HFFc6 (cell line): ENCODE results near the gene POLR3A. TPM values are rescaled to one million over a fixed set of nuclear protein-coding genes. Genes with fewer than 3 reads are reported as not detected.
A peak's percentile ranks its signal among the peaks of the same experiment; 100 is the strongest.
"Not testable (repeated sequence)": the region's sequence is repeated elsewhere in the genome, so short reads cannot be mapped to it uniquely, and the experiment has no call there.

Experiments used
- DNase-seq: peaks from one replicate; pipeline ENCODE4 v3.0.0-alpha.2; 2018
- H3K27ac Mint-ChIP-seq: 2 replicates; pipeline ENCODE4 v1.8.0; 2020; ENCODE audit warnings: mild to moderate bottlenecking, mixed read lengths
- H3K27me3 Mint-ChIP-seq: 2 replicates; pipeline ENCODE4 v1.8.0; 2021; ENCODE audit warnings: mild to moderate bottlenecking, moderate library complexity, mixed read lengths; ENCODE audit not compliant: insufficient read depth
- H3K36me3 Mint-ChIP-seq: 2 replicates; pipeline ENCODE4 v1.8.0; 2021; ENCODE audit warnings: low read depth, mixed read lengths
- H3K4me1 Mint-ChIP-seq: 2 replicates; pipeline ENCODE4 v1.8.0; 2020; ENCODE audit warnings: low read depth, mixed read lengths
- H3K4me3 Mint-ChIP-seq: 2 replicates; pipeline ENCODE4 v1.8.0; 2020; ENCODE audit warnings: mild to moderate bottlenecking, moderate library complexity, mixed read lengths
- H3K9me3 Mint-ChIP-seq: 2 replicates; pipeline ENCODE4 v1.8.0; 2020; ENCODE audit warnings: mild to moderate bottlenecking, mixed read lengths
- long read RNA-seq: library from polyadenylated mRNA; unstranded; transcript quantifications from one replicate; pipeline ENCODE4 v2.0.0, GENCODE V29; 2019
- total RNA-seq, 6 experiments: library from RNA; stranded (reverse); fragmentation: NEBNext Ultra II Directional; extraction: Animal tissue kit (Norgen Biotek cat#: 25700); gene quantifications; 2 replicates in 1 of 6; 3 replicates in 5 of 6; pipeline ENCODE4 v1.2.3, GENCODE V29; 2021
- TF ChIP-seq, protein P1 (sequence below): fragments of 200-600 bp; sonication (generic); IDR thresholded peaks from 2 replicates; pipeline ENCODE4 v1.5.0; 2021; ENCODE audit warnings: antibody characterized with exemption, mild to moderate bottlenecking

POLR3A gene
- 10 to 100 TPM; 18.0 to 21.0 (median 19.8) TPM for total RNA-seq
- long read RNA-seq, full-length matches to known transcripts: 3 of 19 reads
- long read RNA-seq, partial matches to known transcripts: 10 of 19 reads
- long read RNA-seq, other reads (novel, unspliced or antisense): 6 of 19 reads

DNA sequence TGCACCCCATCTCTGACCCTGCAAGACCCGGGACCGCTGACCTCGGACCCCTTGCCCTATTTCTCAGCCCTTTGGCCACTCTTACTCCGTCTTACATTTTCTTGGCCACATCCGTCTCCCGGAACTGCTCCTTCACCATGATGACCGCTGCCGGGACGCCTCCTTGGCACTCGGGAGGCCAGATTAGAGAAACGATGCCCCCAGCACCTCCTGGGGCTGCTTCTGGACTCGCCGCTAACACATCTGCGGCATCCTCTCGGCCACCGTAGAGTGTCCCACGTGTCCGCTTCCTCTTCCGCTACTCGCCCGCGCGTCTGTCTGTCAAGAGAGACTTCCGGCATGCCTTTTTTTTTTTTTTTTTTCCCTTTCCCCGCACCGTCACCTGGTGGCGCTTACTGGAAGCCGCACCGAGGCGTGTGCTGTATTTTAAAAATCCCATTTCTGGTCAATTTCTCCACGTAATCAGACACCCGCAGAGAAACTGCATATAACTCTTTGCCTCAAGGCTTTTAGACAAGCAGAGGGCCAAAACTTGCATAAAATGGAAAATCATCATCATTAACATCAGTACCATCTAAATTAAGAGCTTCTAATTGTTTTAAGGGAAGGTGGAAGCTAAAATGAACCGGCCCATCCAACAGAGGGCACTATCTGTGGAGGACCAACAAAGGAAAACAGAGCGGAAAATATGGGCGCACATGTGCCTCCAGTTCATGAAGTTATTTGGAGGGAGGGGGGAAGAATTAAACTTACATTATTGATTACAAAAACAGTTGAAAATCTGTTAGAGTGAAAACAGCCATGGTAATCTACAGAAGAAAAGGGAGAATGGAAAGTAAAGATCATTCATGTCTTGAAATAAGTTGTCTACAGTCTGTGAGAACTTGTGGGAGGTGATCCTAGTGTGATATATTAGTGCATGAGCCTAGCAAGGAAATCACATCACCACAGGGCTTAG is at the start of gene POLR3A:
Gene POLR3A, minus strand, starts transcription at position 247 of the 958 bp plus-strand sequence. Its CDS starts 108 bp downstream, at position 139.
- DNase-seq: peak; percentile 98
- Mint-ChIP-seq H3K36me3 (peaks cover 33% of the 10 kb centered on the region), H3K27me3 (peaks cover 4% of the 10 kb centered on the region), H3K4me3 (peak within 1 kb of the TSS; percentile 100), H3K4me1 (peaks cover 50% of the 10 kb centered on the region), H3K9me3 (no peaks in the 10 kb centered on the region), H3K27ac (peak within 1 kb of the TSS; percentile 95)
- TF ChIP-seq, protein P1, sequence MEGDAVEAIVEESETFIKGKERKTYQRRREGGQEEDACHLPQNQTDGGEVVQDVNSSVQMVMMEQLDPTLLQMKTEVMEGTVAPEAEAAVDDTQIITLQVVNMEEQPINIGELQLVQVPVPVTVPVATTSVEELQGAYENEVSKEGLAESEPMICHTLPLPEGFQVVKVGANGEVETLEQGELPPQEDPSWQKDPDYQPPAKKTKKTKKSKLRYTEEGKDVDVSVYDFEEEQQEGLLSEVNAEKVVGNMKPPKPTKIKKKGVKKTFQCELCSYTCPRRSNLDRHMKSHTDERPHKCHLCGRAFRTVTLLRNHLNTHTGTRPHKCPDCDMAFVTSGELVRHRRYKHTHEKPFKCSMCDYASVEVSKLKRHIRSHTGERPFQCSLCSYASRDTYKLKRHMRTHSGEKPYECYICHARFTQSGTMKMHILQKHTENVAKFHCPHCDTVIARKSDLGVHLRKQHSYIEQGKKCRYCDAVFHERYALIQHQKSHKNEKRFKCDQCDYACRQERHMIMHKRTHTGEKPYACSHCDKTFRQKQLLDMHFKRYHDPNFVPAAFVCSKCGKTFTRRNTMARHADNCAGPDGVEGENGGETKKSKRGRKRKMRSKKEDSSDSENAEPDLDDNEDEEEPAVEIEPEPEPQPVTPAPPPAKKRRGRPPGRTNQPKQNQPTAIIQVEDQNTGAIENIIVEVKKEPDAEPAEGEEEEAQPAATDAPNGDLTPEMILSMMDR: peak; percentile 84

DNA sequence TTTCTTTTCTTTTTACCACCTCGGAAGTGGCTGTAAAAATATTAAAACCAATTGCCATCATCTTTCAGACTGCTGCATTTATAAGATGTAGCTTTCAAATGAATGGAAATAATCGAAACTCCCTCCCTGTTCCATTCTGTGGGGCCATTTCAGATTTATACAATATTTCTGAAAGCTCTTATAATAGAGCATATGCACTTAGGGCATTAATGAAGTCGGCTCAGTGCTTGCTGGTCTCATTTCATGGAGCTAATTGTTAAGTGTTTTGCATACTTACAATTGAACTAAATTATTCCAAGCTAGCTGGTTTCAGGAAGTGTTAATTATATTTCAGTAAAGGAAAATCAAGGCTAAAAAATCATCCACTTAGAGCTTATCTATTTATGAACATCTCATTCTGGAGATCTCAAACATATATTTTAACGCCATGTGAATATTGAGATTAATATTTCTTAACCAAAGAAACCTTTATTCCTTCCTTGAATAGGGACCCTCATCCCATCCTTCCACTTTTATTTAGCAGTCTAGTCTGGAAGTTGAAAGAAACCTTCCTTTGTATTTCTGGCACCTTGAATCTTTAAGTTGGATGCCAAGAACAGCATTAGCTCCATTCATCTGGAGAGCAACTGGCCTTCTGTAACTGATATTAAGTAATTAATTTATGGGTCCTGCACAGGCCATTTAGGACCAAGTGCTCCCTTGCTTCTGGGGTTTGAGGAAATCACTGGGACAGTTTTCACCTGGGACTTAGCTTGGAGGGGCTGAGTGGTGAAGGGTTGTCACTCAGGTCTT is 49.4 kb upstream of the POLR3A start:
- Mint-ChIP-seq H3K27ac (no peak overlapping the region), H3K36me3 (no peaks in the 10 kb centered on the region), H3K4me1 (no peaks in the 10 kb centered on the region), H3K27me3 (peaks cover 9% of the 10 kb centered on the region), H3K4me3 (no peak overlapping the region), H3K9me3 (peaks cover 4% of the 10 kb centered on the region)
- no peak for DNase-seq
- TF ChIP-seq, protein P1: no peak

GRCh38 chr10:78075806-78076205 is 46.5 kb upstream of the POLR3A start:
- H3K4me3 Mint-ChIP-seq, H3K36me3 Mint-ChIP-seq, H3K9me3 Mint-ChIP-seq, DNase-seq, H3K27me3 Mint-ChIP-seq, H3K27ac Mint-ChIP-seq, H3K4me1 Mint-ChIP-seq: not testable (repeated sequence)

DNA sequence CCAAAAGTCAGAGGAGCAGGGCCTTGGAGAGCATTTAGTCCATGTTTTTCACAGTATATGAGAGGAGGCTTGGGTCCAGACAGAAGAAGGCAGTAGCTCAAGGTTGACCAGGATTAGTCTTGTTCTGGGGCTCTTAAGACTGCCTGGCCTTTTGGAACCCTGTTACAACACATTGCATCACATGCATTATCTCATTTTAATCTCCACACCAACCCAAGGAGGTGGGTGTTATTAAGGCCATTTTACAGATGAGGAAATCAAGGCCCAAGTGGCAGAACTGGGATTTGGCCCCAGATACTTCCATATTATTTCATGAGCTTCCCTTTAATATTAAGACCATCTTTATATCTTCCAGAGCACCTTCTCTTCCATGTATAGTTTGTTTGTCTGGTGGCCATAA is 43.2 kb upstream of the POLR3A start:
- Mint-ChIP-seq H3K27me3 (peaks cover 12% of the 10 kb centered on the region), H3K36me3 (no peaks in the 10 kb centered on the region), H3K27ac (no peak overlapping the region), H3K9me3 (peaks cover 4% of the 10 kb centered on the region), H3K4me1 (no peaks in the 10 kb centered on the region), H3K4me3 (no peak overlapping the region)
- TF ChIP-seq, protein P1: no peak
- DNase-seq: no peak

DNA sequence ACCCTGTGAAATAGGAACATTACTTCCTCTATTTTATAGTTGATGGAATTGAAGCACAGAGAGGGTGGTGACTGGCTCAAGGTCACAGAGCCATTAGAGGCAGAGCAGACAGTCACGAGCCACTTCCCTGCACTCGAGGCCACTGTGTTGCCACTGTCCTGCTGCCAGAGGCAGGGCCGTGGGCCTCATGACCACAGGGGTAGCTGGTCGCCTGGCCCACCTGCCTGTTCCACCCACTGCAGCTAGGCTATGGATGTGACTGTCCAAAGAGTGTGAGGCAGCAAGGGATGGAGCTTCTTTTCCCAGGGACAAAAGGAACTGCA is 42.5 kb upstream of the POLR3A start:
- TF ChIP-seq, protein P1: no peak
- H3K27ac Mint-ChIP-seq: no peak overlapping the region
- DNase-seq: no peak
- H3K9me3 Mint-ChIP-seq: peaks cover 4% of the 10 kb centered on the region
- no peaks in the 10 kb centered on the region for H3K36me3 Mint-ChIP-seq
- no peaks in the 10 kb centered on the region for H3K4me1 Mint-ChIP-seq
- no peak overlapping the region for H3K4me3 Mint-ChIP-seq
- H3K27me3 Mint-ChIP-seq: peaks cover 12% of the 10 kb centered on the region
